Umbilical cord (tissue), 2 donors: ENCODE data around the gene SERPINA10. TPM values are rescaled to one million over a fixed set of nuclear protein-coding genes. Genes with fewer than 3 reads are reported as not detected.
A peak's percentile ranks its signal among the peaks of the same experiment; 100 is the strongest.

Source experiments
- DNase-seq: peaks from one replicate; pipeline ENCODE4 v3.0.0-alpha.2; 2015; ENCODE audit warnings: low spot score
- total RNA-seq: library from RNA; depleted of rRNA; stranded (reverse); fragments of >200 nt; gene quantifications from one replicate; pipeline ENCODE4 v1.2.3, GENCODE V29; 2014; ENCODE audit warnings: low replicate concordance; ENCODE audit not compliant: insufficient read depth

SERPINA10 gene, protein sequence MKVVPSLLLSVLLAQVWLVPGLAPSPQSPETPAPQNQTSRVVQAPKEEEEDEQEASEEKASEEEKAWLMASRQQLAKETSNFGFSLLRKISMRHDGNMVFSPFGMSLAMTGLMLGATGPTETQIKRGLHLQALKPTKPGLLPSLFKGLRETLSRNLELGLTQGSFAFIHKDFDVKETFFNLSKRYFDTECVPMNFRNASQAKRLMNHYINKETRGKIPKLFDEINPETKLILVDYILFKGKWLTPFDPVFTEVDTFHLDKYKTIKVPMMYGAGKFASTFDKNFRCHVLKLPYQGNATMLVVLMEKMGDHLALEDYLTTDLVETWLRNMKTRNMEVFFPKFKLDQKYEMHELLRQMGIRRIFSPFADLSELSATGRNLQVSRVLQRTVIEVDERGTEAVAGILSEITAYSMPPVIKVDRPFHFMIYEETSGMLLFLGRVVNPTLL
- 1.2 TPM for total RNA-seq

DNA sequence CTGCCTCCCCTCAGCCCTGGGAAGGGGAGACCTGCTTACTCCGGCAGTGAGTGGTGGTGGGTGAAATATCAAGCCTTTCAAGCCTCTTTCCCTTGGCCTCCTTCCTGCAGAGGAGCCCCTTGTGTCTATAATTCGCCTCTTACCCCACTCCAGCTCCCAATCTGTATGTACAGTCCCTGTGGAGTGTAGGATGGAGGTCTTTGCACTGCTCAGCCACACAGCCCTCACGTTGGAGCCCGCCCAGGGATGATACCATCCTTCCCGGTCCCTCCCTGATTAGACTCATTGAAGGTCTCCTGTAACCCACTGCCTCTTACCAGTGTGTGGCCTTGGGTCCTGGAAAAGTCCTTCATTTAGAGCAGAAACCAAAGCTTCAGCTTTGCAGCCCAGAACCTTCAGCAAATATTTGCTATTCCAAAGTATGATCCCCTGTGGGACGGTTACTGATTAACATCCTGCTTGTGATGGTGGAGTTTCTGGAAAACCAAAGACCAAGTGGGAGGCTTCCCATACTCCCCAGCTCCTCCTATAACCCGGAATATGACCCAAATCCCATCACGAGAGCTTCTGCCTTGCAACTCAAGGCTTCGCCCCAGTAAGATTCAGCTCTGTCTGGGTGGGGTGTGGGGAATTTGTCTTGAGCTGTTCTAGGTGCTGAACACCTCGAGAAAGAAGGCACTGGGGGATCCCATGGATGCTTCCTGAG is at the start of gene SERPINA10:
TSS of gene SERPINA10 (minus strand) at position 397 of the 706 bp plus-strand sequence. CDS start 2,675 bp downstream, outside the sequence.
- no peak for DNase-seq

DNA sequence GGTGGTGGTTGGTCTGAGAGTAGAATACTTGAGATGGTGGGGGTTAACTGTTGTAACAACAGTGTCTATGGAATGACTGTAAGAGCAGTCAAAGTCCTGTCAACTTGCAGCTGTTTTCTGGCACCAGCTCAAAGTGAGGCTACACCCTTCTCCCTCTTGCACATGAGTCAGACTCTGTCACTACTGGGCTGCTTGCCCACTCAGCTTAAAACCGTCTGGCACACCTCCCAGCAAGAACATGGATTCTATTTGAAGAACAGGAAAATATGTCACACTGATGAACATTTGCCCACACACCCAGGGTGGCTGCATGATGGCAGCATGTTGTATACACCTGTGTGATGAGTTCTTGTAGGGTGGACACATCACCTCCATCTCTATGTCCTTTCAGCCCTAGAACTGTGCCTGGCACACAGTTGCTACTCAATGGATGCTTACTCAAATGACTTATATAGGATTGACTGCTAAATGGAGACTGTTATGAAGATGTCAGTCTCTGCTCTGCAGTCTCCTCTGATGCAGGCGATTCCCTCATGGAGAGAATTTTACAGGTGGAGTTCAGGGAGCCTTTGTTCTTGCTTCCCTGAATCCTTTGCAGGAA is 49.4 kb upstream of the SERPINA10 start:
- DNase-seq: peak; percentile 97

DNA sequence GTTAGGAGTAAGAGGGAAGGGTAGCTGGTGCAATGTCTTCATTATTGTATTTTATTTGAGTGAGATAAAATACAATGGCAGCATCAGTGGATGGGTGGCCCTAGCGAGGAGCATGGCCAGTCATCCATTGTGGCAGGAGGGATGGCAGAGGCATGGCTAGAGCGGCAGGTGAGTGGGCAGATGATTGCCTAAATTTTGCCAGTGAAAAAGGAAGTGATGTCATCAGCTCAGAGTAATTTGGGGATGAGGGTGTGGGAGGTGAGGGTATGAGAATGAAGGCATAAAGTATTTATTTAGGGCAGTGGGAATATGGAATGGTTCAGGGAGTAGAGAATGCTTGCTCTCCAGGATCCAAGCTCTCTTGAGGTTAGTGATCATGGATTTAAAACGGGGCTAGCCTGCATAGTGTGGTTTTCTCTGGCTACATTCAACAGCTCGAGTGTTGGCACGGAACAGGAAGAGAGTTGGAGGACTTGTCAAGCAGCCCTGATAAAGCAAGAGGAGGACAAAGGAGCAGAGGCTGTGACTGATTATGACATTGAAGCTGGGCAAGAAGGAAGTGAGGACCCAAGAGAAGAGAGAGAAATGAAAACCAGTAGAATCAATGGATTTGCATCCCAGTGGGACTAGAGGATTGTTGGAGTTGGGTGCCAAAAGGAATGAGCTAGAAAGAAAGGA is 48.7 kb upstream of the SERPINA10 start:
- no peak for DNase-seq

DNA sequence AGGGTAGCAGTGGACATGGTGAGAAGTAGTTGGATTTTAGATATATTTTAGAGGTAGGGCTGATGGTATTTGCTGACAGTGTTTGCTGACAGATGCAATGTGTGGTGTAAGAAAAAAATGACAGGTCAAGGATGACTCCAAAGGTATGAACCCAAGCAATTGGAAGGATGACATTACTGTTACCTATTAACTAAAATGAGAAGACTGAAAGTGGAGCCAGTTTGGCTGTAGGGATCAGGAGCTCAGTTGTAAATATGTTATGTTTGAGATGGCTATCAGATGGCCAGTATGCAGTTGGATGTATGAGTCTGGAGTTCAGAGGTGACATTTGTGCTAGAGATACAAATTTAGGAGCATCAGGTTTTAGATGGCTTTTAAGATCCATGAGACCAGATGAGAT is 47.5 kb upstream of the SERPINA10 start:
- DNase-seq: no peak

DNA sequence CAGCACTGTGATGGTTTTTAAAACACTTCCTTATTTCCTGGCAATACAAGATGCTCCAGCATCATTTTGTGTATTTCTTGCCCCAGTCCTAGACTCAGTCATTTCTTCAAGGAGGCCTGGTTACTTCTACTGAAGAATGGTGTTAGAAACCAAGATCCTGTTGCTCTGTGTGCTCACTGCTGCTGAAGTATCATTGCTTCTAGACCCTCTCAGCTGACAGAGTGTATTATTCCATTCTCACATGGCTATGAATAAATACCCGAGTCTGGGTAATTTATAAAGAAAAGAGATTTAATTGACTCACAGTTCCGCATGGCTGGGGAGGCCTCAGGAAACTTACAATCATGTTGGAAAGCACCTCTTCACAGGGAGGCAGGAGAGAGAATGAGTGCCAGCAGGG is 45.0 kb upstream of the SERPINA10 start:
- DNase-seq: no peak

DNA sequence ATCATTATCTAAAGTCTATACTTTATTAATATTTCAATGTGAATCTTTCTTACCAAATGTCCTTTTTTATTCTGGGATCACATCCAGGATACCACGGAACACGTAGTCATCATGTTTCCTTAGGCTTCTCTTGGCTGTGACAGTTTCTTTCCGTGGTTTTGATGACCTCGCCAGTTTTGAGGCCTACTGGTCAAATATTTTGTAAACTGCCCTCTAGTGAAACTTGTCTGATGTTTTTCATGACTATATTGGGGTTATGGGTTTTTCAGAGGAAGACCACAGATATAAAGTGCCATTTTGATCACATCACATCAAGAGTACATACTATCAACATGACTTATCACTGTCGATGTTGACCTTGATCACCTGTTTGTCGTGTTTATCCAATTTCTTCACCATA is 44.2 kb upstream of the SERPINA10 start:
- no peak for DNase-seq

DNA sequence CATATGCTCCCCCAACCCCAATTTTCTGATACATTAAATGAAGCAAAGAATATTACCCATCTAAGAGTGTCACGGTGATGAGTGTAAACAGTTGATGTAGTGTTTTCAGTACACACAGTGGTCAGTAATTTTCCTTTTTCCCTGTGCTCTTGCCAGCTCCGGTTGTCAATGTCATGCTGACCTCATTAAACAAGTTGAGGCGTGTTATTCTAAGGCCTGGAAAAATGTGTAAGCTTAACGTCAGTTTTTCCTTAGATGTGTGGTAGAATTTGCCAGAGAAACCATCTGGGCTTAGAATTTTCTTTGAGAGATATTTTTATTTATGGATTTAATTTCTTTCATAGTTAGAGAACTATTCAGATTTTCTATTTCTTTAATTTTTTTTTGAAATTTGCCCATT is 41.8 kb upstream of the SERPINA10 start:
- DNase-seq: no peak

DNA sequence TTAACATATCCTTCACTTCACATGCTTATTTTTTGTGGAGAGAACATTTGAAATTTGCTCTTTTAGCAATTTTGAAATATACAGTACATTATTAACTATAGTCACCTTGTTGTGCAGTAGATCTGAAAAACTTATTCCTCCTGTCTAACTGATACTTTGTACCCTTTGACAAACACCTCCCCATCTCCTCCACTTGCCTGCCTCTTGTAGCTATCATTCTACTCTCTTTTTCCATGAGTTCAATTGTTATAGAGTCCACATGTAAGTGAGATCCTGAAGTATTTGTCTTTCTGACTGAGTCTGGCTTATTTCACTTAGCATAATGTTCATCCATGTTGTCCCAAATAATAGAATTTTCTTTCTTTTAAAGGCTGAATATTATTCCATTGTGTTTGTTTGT is 39.5 kb upstream of the SERPINA10 start:
- DNase-seq: no peak

DNA sequence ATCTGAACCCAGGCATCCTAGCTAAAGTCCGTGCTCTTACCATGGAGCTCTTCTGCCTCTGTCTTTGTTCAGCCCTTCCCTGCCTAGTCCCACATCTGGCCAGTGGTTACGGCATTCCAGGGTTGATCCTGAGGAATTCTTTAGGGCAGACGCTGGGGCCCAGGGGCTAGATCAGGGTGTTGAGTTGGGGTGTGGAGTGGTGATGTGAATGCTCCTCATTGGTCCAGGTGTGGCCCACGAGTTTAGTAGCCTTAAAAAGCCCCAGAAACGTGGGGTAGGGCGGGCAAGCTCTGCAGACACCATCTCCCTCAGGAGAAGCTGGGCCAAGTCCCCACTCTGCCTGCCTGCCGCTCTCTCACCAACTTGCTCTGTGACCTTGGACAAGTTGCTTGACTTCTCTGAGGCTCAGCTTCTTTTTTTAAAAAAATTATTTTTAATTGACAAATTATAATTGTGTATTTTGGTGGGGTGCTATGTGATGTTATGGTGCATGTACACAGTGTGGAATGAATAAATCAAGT is 39.1 kb upstream of the SERPINA10 start:
- no peak for DNase-seq

DNA sequence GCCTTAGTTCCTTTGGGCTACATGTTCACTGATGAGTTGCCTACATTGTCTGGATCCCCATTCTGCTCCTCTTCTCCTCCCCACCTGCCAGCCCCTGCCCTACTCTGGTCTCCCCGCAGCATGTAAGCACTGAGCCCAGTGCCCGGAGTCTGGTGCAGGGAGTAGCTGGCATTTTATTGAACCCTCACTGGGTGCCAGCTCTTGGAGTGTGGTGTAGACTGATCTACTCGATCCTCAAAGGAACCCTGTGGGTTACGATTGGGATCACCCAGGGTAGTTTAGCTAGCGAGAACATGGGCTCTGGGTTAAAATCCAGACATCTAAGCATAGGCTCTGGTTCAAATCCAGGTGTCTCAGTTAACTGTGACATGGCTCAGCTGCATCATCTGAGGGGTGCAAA is 38.4 kb upstream of the SERPINA10 start:
- no peak for DNase-seq

DNA sequence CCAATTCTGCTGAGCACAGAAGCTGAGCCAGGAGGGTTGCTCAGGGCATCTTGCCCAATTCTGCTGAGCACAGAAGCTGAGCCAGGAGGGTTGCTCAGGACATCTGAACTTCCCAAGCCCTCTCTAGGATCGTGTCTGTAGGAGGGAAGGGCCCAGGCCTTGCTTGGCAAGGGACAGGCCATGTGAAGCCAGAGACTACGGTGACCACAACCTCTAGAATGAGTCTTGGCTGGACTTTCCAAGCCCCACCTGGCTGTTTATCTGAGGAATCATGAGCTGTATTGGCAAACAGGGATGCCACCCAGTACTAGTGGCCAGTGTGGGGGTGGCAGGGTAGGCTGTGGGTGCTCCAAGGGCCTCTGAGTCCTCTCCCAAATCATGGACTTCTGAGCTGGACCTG is 37.8 kb upstream of the SERPINA10 start:
- DNase-seq: no peak

DNA sequence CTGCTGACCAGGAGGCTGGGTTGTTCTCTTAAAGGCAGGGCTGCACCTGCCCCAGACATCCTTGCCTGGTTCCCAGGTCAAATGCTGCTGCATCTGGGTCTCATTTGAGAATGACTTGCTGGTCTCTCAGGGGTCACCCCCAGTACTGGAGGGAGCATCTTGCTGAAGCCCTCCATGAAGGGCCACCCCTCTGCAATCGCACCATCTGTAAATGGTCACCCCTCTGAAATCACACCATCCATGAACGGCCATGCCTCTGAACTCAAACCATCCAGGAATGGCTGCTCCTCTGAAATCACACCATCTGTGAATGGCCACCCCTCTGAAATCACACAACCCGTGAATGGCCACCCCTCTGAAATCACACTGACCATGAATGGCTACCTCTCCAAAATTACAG is 37.4 kb upstream of the SERPINA10 start:
- no peak for DNase-seq

DNA sequence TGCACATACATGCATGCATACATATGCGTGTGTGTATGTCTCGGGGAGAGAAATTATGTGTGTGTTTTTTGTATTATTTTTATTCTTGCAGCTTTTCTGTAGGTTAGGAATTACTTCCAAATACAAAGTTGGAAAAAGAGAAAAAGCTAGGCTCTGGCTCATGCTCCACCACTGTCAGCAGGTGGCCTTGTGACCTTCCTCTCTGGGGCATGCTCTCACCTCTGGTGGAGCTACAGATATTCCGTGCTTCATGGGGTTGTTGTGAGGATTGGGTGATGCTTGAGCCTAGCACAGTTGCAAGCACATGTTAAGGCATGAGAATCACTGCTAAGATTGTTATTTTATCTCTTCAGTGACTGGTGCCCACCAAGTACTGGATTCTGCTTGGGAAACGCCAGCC is 36.8 kb upstream of the SERPINA10 start:
- DNase-seq: no peak

DNA sequence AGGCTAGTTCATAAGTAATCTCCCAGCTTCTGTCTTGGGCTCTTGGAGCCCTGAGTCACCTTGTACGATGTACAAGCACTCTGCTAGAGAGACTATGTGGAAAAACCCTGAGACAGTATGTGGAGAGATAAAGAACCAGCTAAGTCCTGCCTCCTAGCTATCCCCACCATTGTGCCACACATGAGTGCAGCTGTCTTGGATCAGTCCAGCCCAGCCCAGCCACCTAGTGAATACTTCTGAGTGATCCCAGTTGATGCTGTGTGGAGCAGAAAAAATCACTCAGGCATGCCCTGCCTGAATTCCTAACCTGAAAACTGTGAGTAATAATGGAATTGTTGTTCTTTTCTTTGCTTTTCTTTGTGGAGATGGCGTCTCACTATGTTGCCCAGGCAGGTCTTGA is 35.1 kb upstream of the SERPINA10 start:
- DNase-seq: no peak

DNA sequence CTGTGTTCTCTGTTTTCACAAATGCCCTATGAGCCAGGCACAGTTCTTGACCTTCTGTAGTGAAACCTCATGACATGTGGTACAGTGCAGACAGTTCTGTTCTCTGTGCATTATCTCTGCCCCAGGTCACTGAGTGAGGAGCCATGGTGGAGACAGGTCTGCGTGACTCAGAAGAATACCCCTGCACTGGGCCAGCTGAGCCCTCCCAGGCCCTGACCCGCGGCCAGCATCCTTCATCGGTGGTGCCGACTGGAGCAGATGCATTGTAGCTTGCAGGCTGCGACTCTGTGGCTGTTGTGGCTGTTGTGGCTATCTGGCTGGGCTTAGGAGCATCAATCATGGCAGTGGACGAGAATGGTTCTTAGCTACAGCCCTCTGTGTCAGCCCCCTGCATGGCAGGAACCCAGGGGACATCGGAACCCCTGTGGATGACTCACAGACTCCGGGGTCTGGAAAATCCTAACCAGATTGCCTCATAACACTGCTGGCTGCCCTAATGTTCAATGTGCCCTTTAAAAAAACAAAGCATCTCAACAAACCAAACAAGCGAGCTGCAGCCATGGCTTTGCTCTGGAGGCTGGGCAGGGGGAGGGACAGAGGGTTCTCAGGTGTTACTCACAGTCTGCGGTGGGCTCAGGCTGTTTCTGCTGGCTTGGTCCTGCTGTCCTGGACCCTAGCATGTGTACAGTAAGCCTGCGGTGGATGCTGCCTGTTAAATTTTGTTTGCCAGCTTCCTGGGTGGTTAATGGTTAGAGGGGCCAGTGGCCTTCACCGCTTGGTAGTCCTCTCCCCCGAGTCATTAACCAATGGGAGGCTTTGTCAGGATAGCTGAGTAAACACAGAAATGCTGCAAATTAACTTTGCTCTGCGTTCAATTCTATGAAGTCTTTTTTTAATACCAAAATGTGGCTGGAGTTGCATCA is 29.8 kb upstream of the SERPINA10 start, which contains the start of gene SERPINA6:
TSS of gene SERPINA6 (minus strand) at position 689 of the 923 bp plus-strand sequence. CDS start 8,688 bp downstream, outside the sequence.
- no peak for DNase-seq

DNA sequence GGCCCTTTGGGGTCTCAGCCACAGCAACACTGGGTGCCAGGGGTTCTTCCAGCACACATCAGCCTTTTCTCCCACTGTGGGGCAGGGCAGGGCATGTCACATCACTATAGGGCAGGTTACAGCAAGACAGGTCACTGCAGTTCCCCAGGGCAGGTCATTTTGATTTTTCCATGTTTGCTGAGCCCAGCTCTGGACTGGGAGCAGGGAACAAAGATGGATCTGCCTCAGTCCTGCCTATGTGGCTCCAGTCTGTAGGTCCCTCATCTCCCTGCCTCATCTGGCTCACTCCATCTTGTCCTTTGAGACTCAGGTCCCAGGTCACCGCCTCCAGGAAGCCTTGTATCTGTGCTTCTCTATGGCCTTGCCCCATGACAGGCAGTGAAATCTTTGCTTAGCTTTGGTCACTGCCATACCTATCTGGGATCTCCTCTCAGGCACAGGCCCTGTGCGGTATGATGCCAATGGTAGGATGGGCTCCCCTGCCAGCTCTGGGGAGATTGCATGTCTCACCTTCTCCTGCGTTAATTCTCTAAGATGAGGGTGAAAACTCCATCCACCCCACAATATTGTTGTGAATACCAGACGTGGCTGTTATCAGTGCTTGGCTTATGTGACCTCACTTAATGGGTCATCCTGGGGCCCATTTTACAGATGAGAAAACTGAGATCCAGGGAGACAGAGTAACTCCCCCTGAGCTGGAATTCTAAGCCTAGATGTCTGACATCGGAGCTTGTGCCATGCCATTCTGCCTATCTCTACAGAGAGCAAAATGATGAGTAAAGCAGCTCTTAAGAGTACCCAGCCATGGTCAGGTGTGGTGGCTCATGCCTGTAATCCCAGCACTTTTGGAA is 28.6 kb upstream of the SERPINA10 start:
- no peak for DNase-seq

DNA sequence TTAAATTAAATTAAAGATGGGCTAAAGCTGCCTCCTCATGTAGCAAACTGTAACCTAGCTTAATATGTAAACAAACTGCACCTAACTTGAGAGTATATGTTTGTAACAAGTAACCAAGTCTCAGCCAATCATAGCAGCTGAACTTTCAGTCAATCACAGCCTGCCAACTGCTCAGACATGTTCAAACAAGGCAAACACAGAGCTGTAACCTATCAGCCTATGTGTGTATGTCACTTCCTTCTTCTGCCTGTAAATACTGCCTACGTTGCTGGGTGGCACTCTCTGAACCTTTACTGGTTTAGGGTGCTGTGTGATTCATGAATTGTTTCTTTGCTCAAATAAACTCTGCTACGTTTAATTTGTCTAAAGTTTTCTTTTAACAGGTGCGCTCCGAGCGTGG is 27.2 kb upstream of the SERPINA10 start:
- no peak for DNase-seq

DNA sequence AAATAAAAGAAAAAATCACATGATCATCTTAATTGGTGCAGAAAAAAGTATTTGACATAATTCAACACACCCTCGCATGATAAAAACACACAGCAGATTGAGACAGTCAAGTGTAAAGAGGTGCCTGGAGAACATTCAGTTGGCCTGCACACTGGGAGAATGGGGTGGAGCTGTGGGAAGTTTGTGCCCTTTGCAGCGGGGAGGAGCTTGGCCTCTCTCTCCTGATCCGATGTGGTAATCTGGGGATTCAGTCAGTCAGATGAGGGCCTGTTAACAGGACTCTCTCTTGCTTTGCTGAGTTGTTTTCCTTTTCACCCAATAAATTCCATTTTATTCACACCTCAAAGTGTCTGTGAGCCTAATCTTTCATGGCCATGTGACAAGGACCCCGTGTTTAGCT is 24.2 kb upstream of the SERPINA10 start:
- peak; percentile 9 for DNase-seq

DNA sequence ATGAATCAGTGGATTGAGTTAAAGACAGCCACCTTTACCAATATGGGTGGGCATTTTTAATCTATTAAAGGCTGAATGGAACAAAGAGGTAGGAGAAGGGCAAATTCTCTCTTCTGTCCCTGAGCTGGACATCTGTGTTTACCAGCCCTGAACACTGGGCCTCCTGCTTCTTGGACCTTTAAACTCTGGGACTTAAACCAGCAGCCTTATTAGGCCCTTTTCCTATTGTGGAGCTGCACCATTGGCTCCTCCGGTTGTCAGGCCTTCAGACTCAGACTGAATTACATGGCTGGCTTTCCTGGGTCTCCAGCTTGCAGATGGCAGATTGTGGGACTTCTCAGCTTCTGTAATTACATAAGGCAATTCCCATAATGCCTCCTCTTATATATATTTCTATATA is 23.6 kb upstream of the SERPINA10 start:
- no peak for DNase-seq

DNA sequence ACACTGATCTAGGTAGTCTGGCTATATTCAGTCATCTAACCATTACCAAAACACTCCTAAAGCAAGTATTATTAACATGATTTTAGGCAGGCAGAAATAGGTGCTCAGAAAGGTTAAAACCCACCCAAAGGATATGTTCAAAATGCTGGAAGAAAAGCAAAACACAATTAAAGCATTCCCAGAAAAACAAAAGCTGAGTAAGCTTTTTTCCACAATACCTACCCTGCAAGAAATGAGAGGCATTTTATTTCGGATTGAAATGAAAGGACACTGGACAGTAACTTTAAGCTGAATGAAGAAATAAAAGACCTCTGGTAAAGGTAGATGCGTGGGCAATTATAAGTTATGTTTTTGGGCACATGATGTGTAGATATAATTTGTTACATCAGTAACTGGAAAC is 21.8 kb upstream of the SERPINA10 start:
- no peak for DNase-seq
